ENCODE results near the gene KRT33A. TPM values are rescaled to one million over a fixed set of nuclear protein-coding genes. Genes with fewer than 3 reads are reported as not detected.

Gene KRT33A
- total RNA-seq, 1 experiment from 2014 or later = not detected

DNA sequence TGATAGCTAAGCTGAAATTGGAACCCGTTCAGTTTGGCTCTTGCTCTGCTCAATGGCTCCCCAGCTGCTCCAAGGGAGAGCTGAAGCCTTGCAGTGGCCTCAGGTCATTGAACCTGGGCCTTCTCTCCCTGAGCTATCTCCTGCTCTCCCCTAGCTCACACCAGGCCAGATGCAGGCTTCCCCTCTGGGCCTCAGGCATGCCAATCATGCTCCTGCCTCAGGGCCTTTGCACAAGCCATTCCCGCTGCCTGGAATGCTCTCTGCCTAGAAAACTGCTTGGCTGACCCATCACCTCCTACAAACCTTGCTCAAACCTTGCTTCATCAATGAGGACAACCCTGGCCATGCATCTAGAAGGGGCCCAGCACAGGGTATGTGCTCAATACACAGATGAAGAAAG lies 18.4 kb downstream of the KRT33A start:
- Histone ChIP-seq H3K27me3 (replicated peaks) (no peaks in the 10 kb centered on the region), H3K4me1 (replicated peaks) (0 out of 2 replicates have a peak, but pooled peaks cover 5% of the 10 kb centered on the region), H3K36me3 (no peaks in the 10 kb centered on the region), H3K4me3 (no peak overlapping the region), H3K27ac (no peak overlapping the region), H3K9me3 (replicated peaks) (no peaks in the 10 kb centered on the region)
- DNase-seq (ENCODE audit: low read depth in 1 of 2, low spot score in 2 of 2) = no peak

DNA sequence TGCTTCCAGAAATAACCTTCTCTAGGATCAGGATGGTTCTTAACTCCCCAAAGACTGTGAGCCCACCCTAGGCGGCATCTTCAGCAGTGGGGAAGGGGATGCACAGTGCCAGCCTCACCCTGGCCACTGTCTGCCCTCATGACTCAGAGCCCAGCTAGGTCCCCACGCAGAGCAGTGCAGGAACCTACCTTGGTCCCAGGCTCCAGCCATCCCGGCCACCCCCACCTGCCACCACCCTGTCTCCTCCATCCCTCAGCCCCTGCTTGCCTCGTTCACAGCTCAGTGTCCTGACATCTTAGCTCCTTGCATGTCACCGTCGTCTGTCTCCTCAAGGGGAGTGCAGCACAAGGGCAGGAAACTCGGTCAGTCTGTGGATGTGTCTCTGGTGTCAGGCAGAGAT lies 19.0 kb downstream of the KRT33A start:
- H3K27ac ChIP-seq = no peak overlapping the region
- H3K9me3 ChIP-seq (replicated peaks) = no peaks in the 10 kb centered on the region
- H3K4me3 ChIP-seq = no peak overlapping the region
- H3K27me3 ChIP-seq (replicated peaks) = no peaks in the 10 kb centered on the region
- H3K36me3 ChIP-seq = no peaks in the 10 kb centered on the region
- H3K4me1 ChIP-seq (replicated peaks) = 0 out of 2 replicates have a peak, but pooled peaks cover 5% of the 10 kb centered on the region
- no peak for DNase-seq (ENCODE audit: low read depth in 1 of 2, low spot score in 2 of 2)

DNA sequence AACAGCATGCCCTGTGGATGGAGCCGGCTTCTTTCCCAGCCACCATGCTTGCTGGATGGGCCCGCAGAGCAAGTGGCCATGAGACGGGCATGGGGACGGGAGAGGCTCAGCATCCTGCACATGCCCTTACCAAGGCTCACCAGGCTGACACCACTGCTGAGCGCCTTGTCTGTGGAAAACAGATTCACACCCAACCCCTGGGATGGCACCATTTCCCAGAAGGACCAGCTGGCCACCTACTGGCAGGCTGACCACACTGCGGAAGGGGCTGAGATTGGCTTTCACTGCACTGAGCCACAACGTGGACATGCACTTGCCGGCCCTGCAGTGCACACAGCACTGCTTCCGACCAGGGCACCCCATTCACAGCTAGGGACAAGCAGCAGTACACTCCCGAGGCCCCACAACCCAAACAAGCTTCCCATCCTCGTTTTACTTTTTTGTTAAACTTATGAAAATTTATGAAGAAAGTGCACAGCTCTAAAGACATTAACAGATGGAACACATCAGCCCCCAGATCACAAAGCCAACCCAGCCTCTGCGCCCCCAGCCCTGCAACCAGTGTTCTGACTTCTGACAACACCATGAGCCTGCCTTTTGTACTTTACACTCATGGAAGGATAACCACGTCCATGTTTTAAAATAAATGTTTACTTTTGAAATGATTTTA lies 21.2 kb downstream of the KRT33A start:
- H3K9me3 ChIP-seq (replicated peaks) = no peaks in the 10 kb centered on the region
- no peak overlapping the region for H3K27ac ChIP-seq
- DNase-seq (ENCODE audit: low read depth in 1 of 2, low spot score in 2 of 2) = peak; percentile 36 to 73
- no peaks in the 10 kb centered on the region for H3K27me3 ChIP-seq (replicated peaks)
- no peaks in the 10 kb centered on the region for H3K36me3 ChIP-seq
- H3K4me3 ChIP-seq = no peak overlapping the region
- 0 out of 2 replicates have a peak, but pooled peaks cover 5% of the 10 kb centered on the region for H3K4me1 ChIP-seq (replicated peaks)

DNA sequence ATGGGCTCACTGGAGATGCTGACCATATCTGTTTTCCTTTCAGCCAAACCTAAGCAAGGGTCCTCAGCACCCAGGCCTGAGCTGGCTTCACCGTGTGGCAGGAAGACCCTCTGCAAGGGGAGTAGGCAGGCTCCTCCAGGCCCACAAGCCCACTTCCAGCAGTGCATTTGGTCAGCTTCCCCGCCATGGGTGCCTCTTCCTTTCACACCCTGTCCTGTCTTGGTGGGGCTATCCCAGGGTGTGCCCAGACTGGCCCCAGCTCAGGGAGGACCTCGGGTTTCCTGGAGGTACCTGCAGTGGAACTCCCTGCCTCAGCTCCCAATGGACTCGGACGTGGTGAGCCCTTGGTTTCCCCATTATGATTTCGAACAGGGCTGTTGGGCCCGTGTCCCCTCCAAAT lies 22.4 kb downstream of the KRT33A start:
- peak in 1 of 2 experiments; percentile 29 for DNase-seq (ENCODE audit: low read depth in 1 of 2, low spot score in 2 of 2)
- Histone ChIP-seq H3K9me3 (replicated peaks) (no peaks in the 10 kb centered on the region), H3K4me3 (no peak overlapping the region), H3K36me3 (no peaks in the 10 kb centered on the region), H3K27me3 (replicated peaks) (no peaks in the 10 kb centered on the region), H3K4me1 (replicated peaks) (0 out of 2 replicates have a peak, but pooled peaks cover 5% of the 10 kb centered on the region), H3K27ac (no peak overlapping the region)

DNA sequence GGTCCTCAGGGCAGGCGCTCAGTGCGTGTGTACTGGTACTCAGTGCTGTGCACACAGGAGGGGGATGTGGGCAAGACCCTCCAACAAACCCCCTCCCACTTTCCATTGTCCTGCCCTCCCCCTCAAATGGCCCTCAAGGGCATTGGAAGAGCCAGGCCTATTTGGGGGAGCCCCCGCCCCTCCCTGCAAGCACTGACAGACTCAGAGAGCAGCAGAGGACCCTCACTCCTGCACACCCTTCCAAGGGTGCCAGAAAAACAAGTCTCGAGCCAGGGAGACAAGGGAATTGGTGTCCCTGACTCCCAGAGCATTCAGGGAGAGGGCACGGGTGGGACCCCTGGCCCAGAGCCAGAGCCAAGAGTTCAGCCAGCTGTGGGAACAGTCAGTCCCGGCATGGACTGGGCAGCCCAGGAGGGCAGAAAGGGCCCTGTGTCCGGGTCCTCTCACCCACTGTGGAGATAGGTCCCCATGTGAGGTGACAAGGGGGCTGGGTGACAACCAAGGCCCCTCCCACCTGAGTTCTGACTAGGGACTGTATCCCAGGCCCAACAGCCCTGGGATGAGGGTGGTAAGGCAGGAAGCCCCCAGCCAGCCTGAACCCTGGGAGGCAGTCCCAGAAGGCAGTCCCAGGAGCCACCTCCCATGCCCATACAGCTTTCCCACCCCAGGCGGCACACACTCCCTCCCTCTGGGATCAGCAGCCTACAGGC lies 23.1 kb downstream of the KRT33A start:
- no peak overlapping the region for H3K4me3 ChIP-seq
- no peaks in the 10 kb centered on the region for H3K9me3 ChIP-seq (replicated peaks)
- no peaks in the 10 kb centered on the region for H3K27me3 ChIP-seq (replicated peaks)
- no peaks in the 10 kb centered on the region for H3K36me3 ChIP-seq
- 0 out of 2 replicates have a peak, but pooled peaks cover 5% of the 10 kb centered on the region for H3K4me1 ChIP-seq (replicated peaks)
- peak in 1 of 2 experiments; percentile 30 for DNase-seq (ENCODE audit: low read depth in 1 of 2, low spot score in 2 of 2)
- no peak overlapping the region for H3K27ac ChIP-seq

DNA sequence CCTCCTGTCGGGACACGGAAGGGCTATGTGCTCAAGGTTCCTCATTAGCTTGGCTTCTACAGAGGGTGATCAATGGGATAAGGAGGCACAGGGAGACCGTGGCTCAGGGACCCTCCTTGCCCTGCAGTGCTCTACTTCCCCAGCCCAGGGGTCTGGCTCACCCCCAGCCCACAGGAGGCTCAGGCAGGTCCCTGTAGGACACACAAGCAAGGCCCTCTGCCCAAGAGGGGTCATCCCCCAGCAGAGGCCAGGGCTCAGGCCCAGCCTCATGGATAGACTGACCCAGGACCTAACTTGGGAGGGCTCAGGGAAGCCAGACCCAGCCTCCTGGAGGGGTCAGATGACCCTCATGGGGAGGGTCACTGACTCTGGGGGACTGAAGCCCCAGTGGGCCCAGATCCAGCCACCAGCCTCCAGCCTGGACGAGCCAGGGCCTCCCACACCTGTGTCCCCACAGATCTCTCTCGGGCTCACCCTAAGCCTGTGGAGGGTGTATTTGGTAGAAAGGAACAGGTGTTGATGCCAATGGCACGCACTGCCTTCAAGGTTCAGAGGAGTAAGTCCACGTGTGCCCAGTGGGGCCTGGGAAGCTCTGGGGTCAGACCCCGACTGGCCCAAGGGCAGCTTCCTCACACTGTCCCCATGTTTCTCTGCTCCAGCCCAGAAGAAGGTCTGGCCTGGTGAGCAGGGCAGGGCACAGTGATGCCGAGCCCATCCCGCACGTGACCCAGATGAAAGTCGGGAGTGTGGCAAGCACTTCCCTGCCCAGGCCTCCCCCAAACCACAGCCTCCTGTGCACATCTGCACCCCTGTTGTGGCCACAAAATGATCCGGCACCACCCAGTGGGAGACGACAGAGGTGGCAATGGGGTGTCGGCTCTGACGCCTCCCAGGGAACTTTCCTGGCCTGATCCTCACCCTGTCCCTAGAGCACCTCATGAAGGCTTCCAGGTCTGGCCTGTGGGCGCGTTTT lies 24.2 kb downstream of the KRT33A start:
- peak in 1 of 2 experiments; percentile 31 for DNase-seq (ENCODE audit: low read depth in 1 of 2, low spot score in 2 of 2)
- Histone ChIP-seq H3K9me3 (replicated peaks) (no peaks in the 10 kb centered on the region), H3K4me1 (replicated peaks) (0 out of 2 replicates have a peak, but pooled peaks cover 5% of the 10 kb centered on the region)

DNA sequence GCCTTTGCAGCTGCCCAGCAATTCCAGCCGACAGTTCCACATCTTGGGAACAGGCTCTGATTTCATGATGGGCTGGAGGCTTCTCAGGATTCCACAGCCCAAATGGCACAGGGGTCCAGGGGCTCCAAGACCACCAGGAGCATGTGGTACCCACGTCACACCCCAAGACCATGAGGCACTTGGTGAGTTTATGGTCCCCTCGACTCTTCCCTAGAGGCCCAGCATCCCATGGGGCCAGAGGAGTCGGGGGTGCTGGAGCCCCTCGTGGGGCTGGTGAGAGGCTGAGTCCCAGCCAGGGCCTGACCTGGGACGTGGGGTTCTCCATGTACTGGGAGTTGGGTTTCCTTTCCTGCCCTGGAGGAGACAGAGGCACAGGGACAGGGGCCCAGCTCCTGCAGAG lies 25.0 kb downstream of the KRT33A start:
- H3K27ac ChIP-seq = no peak overlapping the region
- peak in 1 of 2 experiments; percentile 29 for DNase-seq (ENCODE audit: low read depth in 1 of 2, low spot score in 2 of 2)
- H3K9me3 ChIP-seq (replicated peaks) = no peaks in the 10 kb centered on the region
- no peak overlapping the region for H3K4me3 ChIP-seq
- H3K4me1 ChIP-seq (replicated peaks) = 0 out of 2 replicates have a peak, but pooled peaks cover 5% of the 10 kb centered on the region
- no peaks in the 10 kb centered on the region for H3K36me3 ChIP-seq
- no peaks in the 10 kb centered on the region for H3K27me3 ChIP-seq (replicated peaks)

More for the DNA sequence above, 24.2 kb downstream of the KRT33A start:
- Histone ChIP-seq H3K4me3 (no peak overlapping the region), H3K27me3 (replicated peaks) (no peaks in the 10 kb centered on the region), H3K36me3 (no peaks in the 10 kb centered on the region), H3K27ac (no peak overlapping the region)

DNA sequence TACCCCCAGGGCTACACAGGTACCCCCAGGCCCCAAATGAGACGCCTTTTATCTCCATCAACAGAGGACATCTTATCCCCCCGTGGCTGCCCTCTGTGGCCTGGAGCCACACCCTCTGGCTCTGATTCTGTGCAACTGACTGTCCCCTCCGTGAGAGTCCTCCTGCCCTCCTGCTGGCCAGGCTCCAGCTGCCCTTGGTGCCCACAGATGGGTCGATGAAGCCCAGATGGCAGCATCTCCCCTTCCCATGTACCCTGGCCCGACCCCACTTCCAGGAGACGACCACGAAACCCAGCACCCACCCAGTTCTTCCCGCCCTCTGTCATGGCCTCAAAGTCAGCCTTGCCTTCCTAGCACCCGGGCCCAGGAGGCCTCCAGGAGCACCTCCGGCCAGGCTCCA lies 25.5 kb downstream of the KRT33A start:
- no peaks in the 10 kb centered on the region for H3K9me3 ChIP-seq (replicated peaks)
- 0 out of 2 replicates have a peak, but pooled peaks cover 5% of the 10 kb centered on the region for H3K4me1 ChIP-seq (replicated peaks)
- H3K4me3 ChIP-seq = no peak overlapping the region
- no peaks in the 10 kb centered on the region for H3K36me3 ChIP-seq
- H3K27me3 ChIP-seq (replicated peaks) = no peaks in the 10 kb centered on the region
- no peak for DNase-seq (ENCODE audit: low read depth in 1 of 2, low spot score in 2 of 2)
- no peak overlapping the region for H3K27ac ChIP-seq

DNA sequence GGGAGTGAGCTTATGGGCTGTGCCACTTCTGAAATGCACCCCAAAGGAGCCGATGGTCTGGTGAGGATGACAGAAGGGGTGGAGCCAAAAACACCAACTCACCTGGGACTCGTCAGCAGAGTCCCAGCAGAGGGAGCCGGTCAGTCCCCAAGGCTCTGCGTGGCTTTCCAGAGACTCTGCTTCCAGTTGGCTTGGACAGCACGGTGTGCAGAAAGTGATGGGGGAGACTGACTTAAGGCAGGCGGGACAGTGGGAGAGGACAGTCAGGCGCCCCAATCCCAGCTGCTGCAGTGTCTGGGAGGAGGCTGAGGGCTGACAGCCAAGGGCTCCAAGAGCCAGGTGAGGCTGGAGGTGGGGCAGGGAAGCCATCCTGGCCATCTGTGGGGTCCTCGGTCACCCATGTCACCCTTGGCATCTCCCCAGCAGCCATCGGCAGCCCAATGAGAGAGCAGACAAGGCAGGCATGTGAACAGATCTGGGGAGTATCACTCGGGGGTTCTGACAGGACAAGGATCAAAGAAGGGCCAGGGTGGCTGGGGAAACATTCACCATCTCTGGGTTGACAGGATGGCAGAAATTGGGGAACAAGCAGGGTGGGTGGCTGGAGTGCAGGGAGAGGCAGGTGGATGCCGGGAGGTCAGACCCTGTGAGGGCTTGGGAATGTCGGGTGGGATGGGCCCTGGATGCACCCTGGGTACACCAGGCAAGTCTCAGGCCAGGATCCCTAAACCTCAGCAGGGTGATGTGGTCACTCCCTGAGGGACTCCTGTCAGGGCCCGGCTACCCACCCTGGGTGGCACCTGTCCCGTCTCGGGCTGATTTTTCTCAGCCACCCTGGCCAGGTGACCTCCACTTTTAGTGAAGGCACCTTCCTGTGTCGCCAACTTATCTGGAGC lies 26.2 kb downstream of the KRT33A start:
- Histone ChIP-seq H3K27me3 (replicated peaks) (no peaks in the 10 kb centered on the region), H3K27ac (no peak overlapping the region)

DNA sequence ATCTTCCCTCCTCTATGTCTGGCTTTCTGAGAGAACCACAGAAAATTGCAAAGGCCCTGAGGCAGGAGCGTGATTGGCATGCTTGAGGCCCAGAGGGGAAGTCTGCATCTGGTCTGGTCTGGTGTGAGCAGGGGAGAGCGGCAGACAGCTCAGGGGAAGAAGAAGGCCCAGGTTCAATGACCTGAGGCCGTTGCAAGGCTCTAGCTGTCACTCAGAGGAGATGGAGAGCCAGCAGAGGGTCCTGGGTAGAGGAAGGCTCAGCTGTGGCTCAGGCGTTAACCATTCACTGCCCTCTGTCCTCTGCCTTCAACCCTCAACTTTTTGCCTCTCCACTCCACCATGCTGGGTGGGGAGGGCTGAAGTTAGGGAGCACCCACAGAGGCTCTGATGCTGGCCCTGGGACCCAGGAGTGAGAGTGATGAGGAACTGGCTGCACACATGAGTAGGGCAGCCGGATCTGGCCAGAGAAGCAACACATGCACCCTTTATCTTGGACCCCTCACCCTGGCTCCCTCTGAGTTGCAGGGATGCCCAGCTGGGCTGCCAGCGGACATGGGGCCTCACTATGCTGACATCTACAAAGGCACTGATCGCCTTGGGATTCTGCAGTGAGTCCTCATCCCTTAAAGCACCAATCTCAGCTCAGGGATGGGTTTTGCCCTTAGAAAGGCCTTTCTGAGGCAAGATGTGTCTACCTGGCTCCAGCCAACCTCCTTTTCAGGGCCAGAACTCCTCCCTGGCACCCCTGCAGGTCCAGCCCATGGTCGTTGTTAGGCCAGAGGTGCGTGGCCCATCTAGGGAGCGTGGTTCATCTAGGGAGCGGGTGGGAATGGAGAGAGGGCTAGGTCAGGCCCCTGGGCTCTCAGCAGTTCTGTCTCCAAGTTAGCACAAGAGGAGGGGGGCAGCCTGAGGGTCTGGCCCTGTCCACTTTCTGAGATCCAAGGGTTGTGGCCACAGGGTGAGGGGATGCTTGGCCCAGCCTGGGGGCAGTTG lies 27.4 kb downstream of the KRT33A start:
- H3K4me3 ChIP-seq = no peak overlapping the region
- no peaks in the 10 kb centered on the region for H3K27me3 ChIP-seq (replicated peaks)
- DNase-seq (ENCODE audit: low read depth in 1 of 2, low spot score in 2 of 2) = no peak
- H3K36me3 ChIP-seq = no peaks in the 10 kb centered on the region
- H3K27ac ChIP-seq = no peak overlapping the region
- no peaks in the 10 kb centered on the region for H3K4me1 ChIP-seq (replicated peaks)
- 0 out of 2 replicates have a peak, but pooled peaks cover 2% of the 10 kb centered on the region for H3K9me3 ChIP-seq (replicated peaks)

More for the DNA sequence above, 26.2 kb downstream of the KRT33A start:
- Histone ChIP-seq H3K9me3 (replicated peaks) (0 out of 2 replicates have a peak, but pooled peaks cover 2% of the 10 kb centered on the region), H3K4me3 (no peak overlapping the region), H3K4me1 (replicated peaks) (0 out of 2 replicates have a peak, but pooled peaks cover 4% of the 10 kb centered on the region), H3K36me3 (no peaks in the 10 kb centered on the region)
- DNase-seq (ENCODE audit: low read depth in 1 of 2, low spot score in 2 of 2) = peak in 1 of 2 experiments; percentile 34

DNA sequence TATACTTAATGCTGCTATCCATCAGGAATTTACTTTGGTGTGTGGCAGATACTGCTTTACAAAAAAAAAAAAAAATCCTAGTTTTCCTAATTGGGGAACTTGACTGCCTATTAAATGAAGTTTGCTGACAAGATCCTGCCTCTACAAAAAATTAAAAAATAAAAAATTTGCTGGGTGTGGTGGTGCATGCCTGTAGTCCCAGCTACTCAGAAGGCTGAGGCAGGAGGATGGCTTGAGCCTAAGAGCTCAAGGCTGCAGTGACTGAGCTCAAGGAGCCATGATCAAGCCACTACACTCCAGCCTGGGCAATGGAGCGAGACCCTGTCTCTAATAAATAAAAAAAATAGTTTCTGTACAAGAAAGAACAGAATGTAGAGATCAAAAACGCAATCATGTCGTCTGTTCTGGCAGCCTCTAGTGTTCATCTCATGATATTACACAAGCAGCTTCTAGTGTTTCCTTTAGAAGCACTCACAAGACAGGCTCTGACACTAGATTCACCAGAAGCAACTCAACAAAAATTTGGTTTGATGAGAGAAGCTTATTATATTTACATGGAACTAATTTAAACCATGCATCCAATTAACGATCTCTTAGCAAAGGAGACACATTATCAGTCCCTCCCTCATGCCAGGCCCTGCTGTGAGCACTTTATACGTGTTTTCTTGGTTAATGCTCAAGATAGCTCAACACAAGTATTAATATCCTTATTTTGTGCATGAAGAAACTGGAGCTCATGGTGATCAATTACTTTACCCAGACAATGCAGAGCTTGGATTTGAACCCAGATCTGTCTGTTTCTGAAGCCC lies 28.3 kb downstream of the KRT33A start:
- H3K36me3 ChIP-seq = no peaks in the 10 kb centered on the region
- no peaks in the 10 kb centered on the region for H3K27me3 ChIP-seq (replicated peaks)
- no peak overlapping the region for H3K27ac ChIP-seq
- no peaks in the 10 kb centered on the region for H3K4me1 ChIP-seq (replicated peaks)
- H3K9me3 ChIP-seq (replicated peaks) = 0 out of 2 replicates have a peak, but pooled peaks cover 2% of the 10 kb centered on the region
- H3K4me3 ChIP-seq = no peak overlapping the region
- peak in 1 of 2 experiments; percentile 54 for DNase-seq (ENCODE audit: low read depth in 1 of 2, low spot score in 2 of 2)

All from SJSA1 (cell line).